ENCODE results near the gene CPNE2. TPM values are rescaled to one million over a fixed set of nuclear protein-coding genes. Genes with fewer than 3 reads are reported as not detected.

The CPNE2 gene
- total RNA-seq, 3 donors from 2014 or later (not counting 1 experiment from before 2014, with no cell fraction given), result 2.0 to 2.6 (median 2.4) TPM

- intact Hi-C loops (cut with micrococcal nuclease), result loop anchor here (5.0 kb wide), 1 partner anchor 303 kb away; no protein-coding TSS in a partner anchor
- H3K36me3 Mint-ChIP-seq, result peaks cover 19% of the 10 kb centered on the region
Measured at GRCh38 chr16:57165483-57165882, 73.1 kb downstream of the CPNE2 start.

GRCh38 chr16:57165938-57166337, 73.6 kb downstream of the CPNE2 start:
- no peak overlapping the region for H3K4me3 Mint-ChIP-seq
- no peaks in the 10 kb centered on the region for H3K9me3 ChIP-seq (ENCODE audit: control insufficient read depth, insufficient read depth, low read length)
- 95% methylated on average over 3 of the region's 3 CpGs for WGBS (ENCODE audit: insufficient coverage)
- DNase-seq, result no peak
- no peak for ATAC-seq
- no peak for TF ChIP-seq CTCF (IDR thresholded peaks at IDR 0.05)
- H3K4me1 ChIP-seq (ENCODE audit: control insufficient read depth, insufficient read depth, low read length), result peaks cover 2% of the 10 kb centered on the region
- H3K4me3 ChIP-seq (ENCODE audit: low read length), result no peak overlapping the region
- H3K9me3 Mint-ChIP-seq, result no peaks in the 10 kb centered on the region
- no peaks in the 10 kb centered on the region for H3K27me3 ChIP-seq (ENCODE audit: control insufficient read depth, insufficient read depth, low read length)
- peaks cover 24% of the 10 kb centered on the region for H3K36me3 Mint-ChIP-seq
- H3K36me3 ChIP-seq (ENCODE audit: control insufficient read depth, insufficient read depth, low read length), result peaks cover 70% of the 10 kb centered on the region
- intact Hi-C loops (cut with micrococcal nuclease), result loop anchor here (5.0 kb wide), 1 partner anchor 304 kb away; no protein-coding TSS in a partner anchor
- H3K27ac ChIP-seq (ENCODE audit: low read length), result no peak overlapping the region
- no peak overlapping the region for H3K27ac Mint-ChIP-seq
- no peaks in the 10 kb centered on the region for H3K27me3 Mint-ChIP-seq (ENCODE audit: low read depth in 2 of 2)
- H3K4me1 Mint-ChIP-seq, result peaks cover 0 to 5% of the 10 kb centered on the region in 2 donors

More at GRCh38 chr16:57165483-57165882, 73.1 kb downstream of the CPNE2 start:
- 97% methylated on average over 5 of the region's 5 CpGs for WGBS (ENCODE audit: insufficient coverage)
- Histone ChIP-seq H3K9me3 (ENCODE audit: control insufficient read depth, insufficient read depth, low read length) (no peaks in the 10 kb centered on the region), H3K4me1 (ENCODE audit: control insufficient read depth, insufficient read depth, low read length) (peaks cover 2% of the 10 kb centered on the region), H3K27me3 (ENCODE audit: control insufficient read depth, insufficient read depth, low read length) (no peaks in the 10 kb centered on the region), H3K4me3 (ENCODE audit: low read length) (no peak overlapping the region), H3K27ac (ENCODE audit: low read length) (no peak overlapping the region), H3K36me3 (ENCODE audit: control insufficient read depth, insufficient read depth, low read length) (peaks cover 69% of the 10 kb centered on the region)
- TF ChIP-seq CTCF (IDR thresholded peaks at IDR 0.05), result no peak
- Mint-ChIP-seq H3K27me3 (ENCODE audit: low read depth in 2 of 2) (no peaks in the 10 kb centered on the region), H3K4me1 (peaks cover 0 to 5% of the 10 kb centered on the region in 2 donors), H3K27ac (no peak overlapping the region), H3K9me3 (no peaks in the 10 kb centered on the region), H3K4me3 (no peak overlapping the region)
- no peak for DNase-seq
- no peak for ATAC-seq

- Histone ChIP-seq H3K9me3 (ENCODE audit: control insufficient read depth, insufficient read depth, low read length) (no peaks in the 10 kb centered on the region), H3K27ac (ENCODE audit: low read length) (no peak overlapping the region), H3K4me1 (ENCODE audit: control insufficient read depth, insufficient read depth, low read length) (peaks cover 2% of the 10 kb centered on the region), H3K27me3 (ENCODE audit: control insufficient read depth, insufficient read depth, low read length) (no peaks in the 10 kb centered on the region), H3K4me3 (ENCODE audit: low read length) (no peak overlapping the region), H3K36me3 (ENCODE audit: control insufficient read depth, insufficient read depth, low read length) (peaks cover 72% of the 10 kb centered on the region)
- Mint-ChIP-seq H3K27me3 (ENCODE audit: low read depth in 2 of 2) (no peaks in the 10 kb centered on the region), H3K36me3 (peaks cover 29% of the 10 kb centered on the region), H3K27ac (peak overlapping the region in 1 of 2 donors; percentile 25), H3K4me1 (peaks cover 0 to 5% of the 10 kb centered on the region in 2 donors), H3K9me3 (no peaks in the 10 kb centered on the region), H3K4me3 (no peak overlapping the region)
- DNase-seq (no peak), ATAC-seq (no peak)
- intact Hi-C loops (cut with micrococcal nuclease), result loop anchor here (5.0 kb wide), 1 partner anchor 304 kb away; no protein-coding TSS in a partner anchor
- no peak for TF ChIP-seq CTCF (IDR thresholded peaks at IDR 0.05)
Measured at GRCh38 chr16:57166451-57166850, 74.1 kb downstream of the CPNE2 start.

- intact Hi-C loops (cut with micrococcal nuclease), result loop anchor here (5.0 kb wide), 1 partner anchor 305 kb away; no protein-coding TSS in a partner anchor
- no peaks in the 10 kb centered on the region for H3K27me3 Mint-ChIP-seq (ENCODE audit: low read depth in 2 of 2)
- no peak overlapping the region for H3K4me3 Mint-ChIP-seq
- WGBS (ENCODE audit: insufficient coverage), result 88% methylated on average over 7 of the region's 7 CpGs
- DNase-seq (no peak), ATAC-seq (no peak)
- H3K4me1 Mint-ChIP-seq, result peaks cover 0 to 5% of the 10 kb centered on the region in 2 donors
- H3K36me3 Mint-ChIP-seq, result peaks cover 34% of the 10 kb centered on the region
- TF ChIP-seq CTCF (IDR thresholded peaks at IDR 0.05), result no peak
- Histone ChIP-seq H3K27me3 (ENCODE audit: control insufficient read depth, insufficient read depth, low read length) (no peaks in the 10 kb centered on the region), H3K4me1 (ENCODE audit: control insufficient read depth, insufficient read depth, low read length) (peaks cover 2% of the 10 kb centered on the region), H3K27ac (ENCODE audit: low read length) (no peak overlapping the region), H3K4me3 (ENCODE audit: low read length) (no peak overlapping the region), H3K9me3 (ENCODE audit: control insufficient read depth, insufficient read depth, low read length) (no peaks in the 10 kb centered on the region), H3K36me3 (ENCODE audit: control insufficient read depth, insufficient read depth, low read length) (peaks cover 77% of the 10 kb centered on the region)
- H3K9me3 Mint-ChIP-seq, result no peaks in the 10 kb centered on the region
- H3K27ac Mint-ChIP-seq, result peak overlapping the region in 1 of 2 donors; percentile 25
Measured at GRCh38 chr16:57166951-57167350, 74.6 kb downstream of the CPNE2 start.
